HG03175 (cell line): ENCODE results near the gene PDCD6IP.
"Not testable (repeated sequence)": the region's sequence is repeated elsewhere in the genome, so short reads cannot be mapped to it uniquely, and the experiment has no call there.

Source experiments
- ATAC-seq: cut with Tn5 transposase; IDR thresholded peaks from one replicate; pipeline ENCODE4 v1.9.1; 2021; ENCODE audit warnings: mild to moderate bottlenecking, moderate library complexity; ENCODE audit not compliant: unreplicated experiment

Gene PDCD6IP

GRCh38 chr3:33792167-33792892 is 6.1 kb upstream of the PDCD6IP start:
- ATAC-seq, result no peak

GRCh38 chr3:33795131-33795530 is 3.3 kb upstream of the PDCD6IP start:
- no peak for ATAC-seq

GRCh38 chr3:33795856-33796536 is 2.4 kb upstream of the PDCD6IP start:
- ATAC-seq, result no peak

GRCh38 chr3:33798113-33798417 is 365 bp upstream of the PDCD6IP start:
- ATAC-seq, result peak; percentile 60

GRCh38 chr3:33799202-33799551 is 747 bp downstream of the PDCD6IP start:
- no peak for ATAC-seq

- ATAC-seq, result no peak
Measured at GRCh38 chr3:33803252-33803651, 4.8 kb downstream of the PDCD6IP start.

- ATAC-seq, result no peak
Measured at GRCh38 chr3:33803894-33804526, 5.6 kb downstream of the PDCD6IP start.

GRCh38 chr3:33807191-33807590 is 8.8 kb downstream of the PDCD6IP start:
- no peak for ATAC-seq

- ATAC-seq, result no peak
Measured at GRCh38 chr3:33808559-33808958, 10.1 kb downstream of the PDCD6IP start.

GRCh38 chr3:33810545-33810944 is 12.1 kb downstream of the PDCD6IP start:
- ATAC-seq, result no peak

GRCh38 chr3:33821989-33822388 is 23.6 kb downstream of the PDCD6IP start:
- no peak for ATAC-seq

GRCh38 chr3:33823821-33824220 is 25.4 kb downstream of the PDCD6IP start:
- ATAC-seq, result no peak

GRCh38 chr3:33825111-33825510 is 26.7 kb downstream of the PDCD6IP start:
- no peak for ATAC-seq

- ATAC-seq, result no peak
Measured at GRCh38 chr3:33826206-33826605, 27.8 kb downstream of the PDCD6IP start.

- no peak for ATAC-seq
Measured at GRCh38 chr3:33826688-33827087, 28.3 kb downstream of the PDCD6IP start.

- no peak for ATAC-seq
Measured at GRCh38 chr3:33829720-33830119, 31.3 kb downstream of the PDCD6IP start.

- ATAC-seq, result no peak
Measured at GRCh38 chr3:33831053-33831452, 32.6 kb downstream of the PDCD6IP start.

- no peak for ATAC-seq
Measured at GRCh38 chr3:33833408-33834095, 35.1 kb downstream of the PDCD6IP start.

GRCh38 chr3:33834096-33834453 is 35.6 kb downstream of the PDCD6IP start:
- ATAC-seq, result no peak

GRCh38 chr3:33837182-33837581 is 38.8 kb downstream of the PDCD6IP start:
- not testable (repeated sequence) for ATAC-seq

- no peak for ATAC-seq
Measured at GRCh38 chr3:33839283-33839682, 40.9 kb downstream of the PDCD6IP start.

- ATAC-seq, result no peak
Measured at GRCh38 chr3:33840179-33840578, 41.7 kb downstream of the PDCD6IP start.
